G401.6 (cell line): ENCODE results near the gene NR2C2.
"Not testable (repeated sequence)": the region's sequence is repeated elsewhere in the genome, so short reads cannot be mapped to it uniquely, and the experiment has no call there.

Source experiments
- FAIRE-seq: peaks from 2 replicates; lab custom pipeline; 2012; peaks lifted over from hg19 to GRCh38; lab: Jason Lieb, UNC

NR2C2 gene

DNA sequence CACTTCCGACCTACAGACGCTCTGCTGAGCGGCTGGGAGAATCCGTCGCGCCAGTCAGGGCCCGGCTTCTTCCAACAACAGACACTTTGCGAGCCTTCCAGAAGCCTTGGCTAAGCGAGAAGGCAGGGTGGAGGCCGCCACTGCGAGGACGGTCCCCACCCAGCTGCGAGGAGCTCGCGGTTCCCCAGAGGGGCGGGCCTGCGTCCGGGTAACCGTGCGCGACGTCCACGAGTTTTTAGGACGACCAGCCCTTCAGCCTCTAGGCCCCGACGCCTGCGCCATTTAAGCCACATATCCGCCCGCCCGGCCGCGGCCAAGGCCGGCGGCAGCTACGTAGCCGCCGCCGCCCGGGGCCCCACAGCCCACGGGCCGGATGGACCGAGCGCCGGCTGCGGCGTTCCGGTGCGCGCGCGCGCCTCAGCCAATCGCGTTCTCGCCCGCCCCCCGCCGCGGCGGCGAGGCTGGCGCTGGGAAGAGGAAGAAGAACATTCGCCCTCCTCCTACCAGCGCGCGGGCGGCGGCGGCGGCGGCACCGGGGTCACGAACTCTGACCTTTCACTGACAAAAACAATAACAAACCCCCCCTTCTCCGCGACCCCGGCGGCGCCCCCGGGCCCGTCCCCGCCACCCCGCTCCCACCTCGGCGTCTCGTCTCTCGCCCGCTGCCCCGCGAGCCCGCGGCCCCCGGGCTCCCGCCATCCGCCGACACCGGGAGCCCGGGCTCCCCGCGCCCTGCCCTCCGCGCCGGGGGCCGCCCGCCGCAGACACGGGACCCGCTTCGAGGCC lies at the start of gene NR2C2:
TSS of gene NR2C2 (plus strand) at position 484 of the 786 bp plus-strand sequence. CDS start 56,332 bp downstream, outside the sequence.
- no peak for FAIRE-seq

DNA sequence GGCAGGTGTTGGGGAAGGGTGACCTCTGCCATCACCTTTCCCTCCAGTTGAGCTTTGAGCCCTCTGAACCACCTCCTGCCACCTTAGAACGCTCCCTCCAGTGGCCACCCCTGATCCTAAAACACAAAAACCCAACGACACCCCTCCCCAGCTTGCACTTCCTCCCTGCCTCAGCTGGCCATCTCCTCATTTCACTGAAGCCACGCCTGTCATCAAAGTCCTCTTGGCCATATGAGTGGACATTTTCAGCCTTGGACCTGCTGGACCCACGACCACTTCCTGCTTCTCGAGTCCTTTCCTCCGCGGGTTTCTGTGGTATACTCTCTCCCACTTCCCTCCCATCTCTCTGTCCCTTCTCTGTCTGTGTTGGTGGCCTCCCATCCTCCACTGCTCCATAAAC lies 48.5 kb upstream of the NR2C2 start:
- FAIRE-seq: no peak

DNA sequence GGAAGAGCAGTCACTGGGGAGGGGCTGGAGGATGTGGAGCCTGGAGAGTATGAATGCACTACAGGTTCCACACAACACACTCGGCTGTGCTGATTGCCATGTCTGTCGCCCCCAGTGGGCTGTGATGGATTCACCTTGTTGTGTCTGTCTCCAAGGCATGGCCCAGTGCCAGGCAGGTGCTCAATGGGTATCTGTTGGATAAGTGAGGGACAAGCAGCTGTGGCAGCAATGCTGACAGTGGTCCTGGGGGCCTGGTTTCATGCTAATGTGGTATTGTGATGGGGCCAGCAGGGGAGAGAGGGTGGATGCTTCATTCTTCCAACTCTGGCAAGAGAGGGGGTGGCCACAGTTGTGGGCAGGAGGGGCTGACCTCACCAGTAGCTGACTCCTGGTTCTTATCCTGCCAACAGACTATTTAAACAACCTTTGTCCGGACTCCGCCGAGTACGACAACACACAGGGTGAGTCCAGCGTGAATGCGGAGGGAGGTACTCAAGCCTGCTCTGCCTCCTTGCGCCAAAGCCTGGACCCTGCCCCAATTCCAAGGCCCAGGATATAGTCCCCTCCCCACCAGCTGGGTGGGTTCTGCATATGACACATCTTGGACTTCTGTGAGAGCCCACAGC lies 47.3 kb upstream of the NR2C2 start:
- FAIRE-seq: no peak

DNA sequence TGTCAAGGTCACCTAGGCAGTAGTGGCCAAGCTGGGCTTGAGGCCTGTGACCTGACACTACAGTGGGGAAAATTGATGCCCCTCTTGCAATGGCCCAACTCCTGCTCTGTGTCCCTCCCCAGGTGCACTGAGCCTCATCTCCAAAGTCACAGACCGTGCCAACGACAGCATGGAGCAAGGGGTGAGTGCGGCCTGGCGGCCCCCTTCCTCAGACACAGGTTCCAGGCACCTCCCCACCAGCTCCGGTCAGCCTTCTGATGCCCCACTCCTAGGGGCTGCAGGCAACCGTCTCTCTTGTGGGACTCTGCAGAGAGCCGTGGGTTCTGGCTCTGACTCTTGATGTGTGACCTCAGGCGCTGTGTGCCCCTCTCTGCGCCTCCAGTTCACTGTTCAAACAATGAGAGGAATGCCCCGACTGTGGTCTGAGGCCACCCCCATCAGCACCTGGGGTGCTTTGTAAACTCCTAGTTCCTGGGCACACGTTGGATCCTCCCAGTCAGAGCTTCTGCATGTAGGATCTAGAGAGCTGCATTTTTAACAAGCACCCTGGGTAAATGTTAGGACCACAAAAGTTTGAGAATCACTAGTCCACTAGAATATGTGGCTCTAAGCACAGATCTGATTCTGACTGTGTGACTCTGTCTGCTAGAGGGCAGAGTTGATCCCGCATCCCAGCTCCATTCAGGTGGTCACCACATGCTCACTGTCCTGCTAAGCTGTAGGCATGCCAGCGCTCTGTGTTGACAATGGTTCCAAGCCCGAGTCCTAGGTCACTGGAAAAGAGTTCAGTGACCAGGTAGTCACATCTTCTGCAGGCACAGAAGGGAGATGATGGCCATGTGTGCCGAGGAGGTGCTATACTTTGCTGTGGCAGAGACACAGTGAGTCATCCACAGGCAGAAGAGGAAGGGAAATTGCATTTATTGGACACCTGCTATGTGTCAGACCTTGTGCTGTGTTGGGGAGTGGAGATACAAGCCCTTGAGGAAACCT lies 46.2 kb upstream of the NR2C2 start:
- FAIRE-seq: no peak

DNA sequence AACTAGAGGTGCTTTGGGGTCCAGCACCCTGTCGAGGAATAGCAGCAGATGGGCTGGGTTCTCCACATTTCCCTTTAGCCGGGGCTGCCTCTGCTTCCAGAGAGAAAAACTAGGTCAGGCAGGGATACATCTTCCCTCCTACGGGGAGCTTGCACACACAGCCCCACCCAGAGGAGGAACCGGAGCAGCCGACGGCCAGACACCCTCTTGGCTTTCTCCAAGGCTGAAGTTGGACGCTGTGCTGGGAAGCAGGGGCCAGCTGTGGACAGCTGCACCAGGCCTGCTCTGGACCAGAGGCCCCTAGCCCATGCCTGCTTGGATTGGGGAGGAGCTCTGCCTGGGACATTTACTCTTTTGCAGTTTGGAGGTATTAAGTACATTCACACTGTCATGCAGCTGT lies 44.7 kb upstream of the NR2C2 start:
- no peak for FAIRE-seq

DNA sequence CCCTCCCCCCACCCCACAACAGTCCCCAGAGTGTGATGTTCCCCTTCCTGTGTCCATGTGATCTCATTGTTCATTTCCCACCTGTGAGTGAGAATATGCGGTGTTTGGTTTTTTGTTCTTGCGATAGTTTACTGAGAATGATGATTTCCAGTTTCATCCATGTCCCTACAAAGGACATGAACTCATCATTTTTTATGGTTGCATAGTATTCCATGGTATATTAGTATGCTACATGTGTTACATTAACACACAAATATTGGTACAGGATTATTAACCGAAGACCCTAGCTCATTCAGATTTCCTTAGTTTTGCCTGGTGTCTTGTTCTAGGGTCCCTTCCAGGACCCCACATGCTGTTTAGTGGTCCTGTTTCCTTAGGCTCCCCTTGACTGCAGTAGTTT lies 43.9 kb upstream of the NR2C2 start:
- FAIRE-seq: not testable (repeated sequence)

DNA sequence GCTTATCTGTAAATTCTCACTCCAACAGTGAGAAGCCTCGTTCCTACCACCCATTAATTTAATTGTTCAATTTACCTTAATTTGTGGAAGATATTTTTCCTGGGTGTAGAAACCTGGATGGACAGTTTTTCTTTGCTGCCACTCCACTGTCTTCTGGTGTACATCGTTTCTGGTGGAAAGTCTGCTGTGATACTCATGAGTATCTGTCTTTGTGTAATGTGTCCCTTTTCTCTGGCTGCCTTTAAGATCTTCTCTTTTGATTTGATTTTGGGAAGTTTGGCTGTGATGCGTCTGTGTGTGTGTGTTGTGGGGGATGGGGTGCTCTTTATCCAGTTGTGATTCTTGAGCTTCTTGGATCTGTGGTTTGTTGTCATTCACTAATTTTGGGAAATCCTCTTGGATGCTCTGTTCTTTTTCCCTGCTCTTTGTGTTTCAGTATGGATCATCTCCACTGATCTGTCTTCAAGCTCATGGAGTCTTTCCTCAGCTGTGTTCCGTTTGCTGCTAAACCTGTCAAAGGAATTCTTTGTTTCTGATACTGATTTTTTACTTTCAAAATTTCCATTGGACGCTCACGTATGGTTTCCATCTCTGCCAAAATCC lies 42.2 kb upstream of the NR2C2 start:
- no peak for FAIRE-seq

DNA sequence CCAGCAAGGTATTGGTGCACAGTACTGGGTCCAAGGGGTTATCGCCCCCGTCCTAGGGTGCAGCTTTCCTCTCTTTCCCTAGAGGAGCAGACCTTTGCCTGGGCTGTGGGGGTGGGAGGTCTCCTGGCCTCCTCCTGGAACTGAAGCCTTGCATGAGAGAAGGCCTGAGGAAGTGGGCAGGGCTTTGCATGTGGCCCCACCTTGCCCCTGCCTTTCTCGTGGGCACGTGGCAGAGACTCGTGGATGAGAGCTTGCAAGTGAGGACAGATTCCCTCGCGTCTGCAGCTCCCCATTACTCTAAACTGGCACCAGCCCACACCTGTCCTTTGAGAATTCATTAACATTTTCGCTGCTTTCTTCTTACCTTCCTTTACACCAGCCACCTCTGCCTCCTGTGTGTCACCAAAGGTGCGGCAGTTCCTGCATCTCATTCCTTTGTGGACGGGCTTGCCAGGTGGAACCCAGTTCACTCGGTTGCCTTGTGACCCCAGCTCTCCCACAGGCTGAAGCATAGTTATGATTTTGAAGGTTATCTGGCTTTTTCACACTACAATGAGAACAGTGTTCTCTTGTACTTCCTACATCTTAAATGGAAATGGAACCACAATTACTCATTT lies 40.9 kb upstream of the NR2C2 start:
- no peak for FAIRE-seq

DNA sequence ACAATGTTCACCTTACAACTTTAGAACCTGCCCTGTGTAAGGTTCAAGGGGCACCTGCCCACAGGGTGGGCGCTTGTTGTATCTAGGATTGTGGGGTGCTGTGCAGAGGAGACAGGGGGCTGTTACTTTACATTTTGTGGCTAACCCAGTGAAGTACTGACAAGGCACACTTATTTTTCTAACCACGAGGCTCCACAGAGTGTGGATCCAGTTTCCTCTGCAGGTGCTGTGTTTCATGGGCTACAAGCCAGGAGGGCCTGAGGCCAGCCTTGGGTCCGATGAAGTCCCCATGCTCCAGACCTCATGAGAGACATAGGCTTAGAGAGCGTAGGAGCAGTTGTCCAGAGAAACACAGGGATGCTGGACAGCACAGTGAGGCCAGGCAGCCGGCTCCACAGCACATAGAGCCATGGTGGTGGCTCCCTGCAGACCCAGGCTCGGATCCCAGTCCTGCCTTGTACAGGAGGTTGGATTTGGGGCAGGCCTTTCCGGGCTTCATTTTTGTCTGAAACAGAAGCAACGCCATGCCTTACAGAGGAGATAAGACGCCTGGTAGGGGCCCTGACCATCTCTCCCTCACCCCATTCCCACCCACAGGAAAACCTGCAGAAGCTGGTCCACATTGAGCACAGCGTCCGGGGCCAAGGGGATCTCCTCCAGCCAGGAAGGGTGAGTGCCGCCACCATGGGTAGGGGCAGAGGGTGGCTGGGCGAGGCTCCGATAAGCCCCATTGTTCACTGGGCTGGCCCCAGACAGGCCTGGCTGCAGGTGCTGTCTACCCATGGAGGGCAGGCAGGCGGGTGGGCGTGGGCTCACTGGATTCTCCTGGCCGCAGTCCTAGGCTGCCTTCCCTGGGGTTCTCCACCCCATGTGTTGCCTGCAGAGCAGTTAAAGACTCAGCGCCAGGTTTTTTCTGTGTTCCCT lies 40.1 kb upstream of the NR2C2 start:
- FAIRE-seq: no peak

DNA sequence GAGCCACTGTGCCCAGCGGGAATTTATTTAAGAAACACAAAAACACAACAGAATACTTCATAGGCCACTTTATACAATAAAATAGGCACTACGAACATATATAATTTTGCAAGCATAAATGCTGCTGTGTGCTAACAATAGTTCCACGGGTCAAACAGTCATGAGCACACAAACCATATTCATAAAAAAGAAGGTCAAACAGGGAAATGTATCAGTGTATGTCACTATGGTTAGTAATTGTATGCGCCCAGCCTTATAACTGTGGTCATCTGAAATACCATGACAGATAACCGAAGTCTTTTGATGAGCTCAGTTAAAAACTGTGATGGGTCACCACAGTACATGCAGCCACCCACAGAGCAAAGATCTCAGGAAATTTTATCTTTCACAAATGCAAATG lies 38.1 kb upstream of the NR2C2 start:
- no peak for FAIRE-seq

DNA sequence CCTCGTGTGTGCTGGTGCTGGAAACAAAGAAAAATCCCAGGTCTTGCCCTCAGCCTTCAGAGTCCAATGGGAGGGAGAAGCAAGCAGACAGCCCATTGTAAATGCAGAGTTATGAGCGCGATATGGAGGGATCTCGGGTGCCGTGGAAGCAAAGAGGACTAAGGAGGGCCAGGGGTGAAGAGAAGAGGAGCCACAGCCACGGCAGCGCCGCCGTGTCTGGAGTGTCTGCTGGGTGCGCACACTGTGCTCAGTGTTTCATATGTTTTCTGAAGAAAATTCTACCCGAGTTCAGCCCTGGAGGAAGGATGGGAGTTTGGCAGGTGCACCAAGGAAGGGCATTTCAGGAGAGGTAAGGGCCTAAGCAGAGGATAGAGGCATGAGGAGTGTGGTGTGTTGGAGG lies 35.7 kb upstream of the NR2C2 start:
- FAIRE-seq: no peak

DNA sequence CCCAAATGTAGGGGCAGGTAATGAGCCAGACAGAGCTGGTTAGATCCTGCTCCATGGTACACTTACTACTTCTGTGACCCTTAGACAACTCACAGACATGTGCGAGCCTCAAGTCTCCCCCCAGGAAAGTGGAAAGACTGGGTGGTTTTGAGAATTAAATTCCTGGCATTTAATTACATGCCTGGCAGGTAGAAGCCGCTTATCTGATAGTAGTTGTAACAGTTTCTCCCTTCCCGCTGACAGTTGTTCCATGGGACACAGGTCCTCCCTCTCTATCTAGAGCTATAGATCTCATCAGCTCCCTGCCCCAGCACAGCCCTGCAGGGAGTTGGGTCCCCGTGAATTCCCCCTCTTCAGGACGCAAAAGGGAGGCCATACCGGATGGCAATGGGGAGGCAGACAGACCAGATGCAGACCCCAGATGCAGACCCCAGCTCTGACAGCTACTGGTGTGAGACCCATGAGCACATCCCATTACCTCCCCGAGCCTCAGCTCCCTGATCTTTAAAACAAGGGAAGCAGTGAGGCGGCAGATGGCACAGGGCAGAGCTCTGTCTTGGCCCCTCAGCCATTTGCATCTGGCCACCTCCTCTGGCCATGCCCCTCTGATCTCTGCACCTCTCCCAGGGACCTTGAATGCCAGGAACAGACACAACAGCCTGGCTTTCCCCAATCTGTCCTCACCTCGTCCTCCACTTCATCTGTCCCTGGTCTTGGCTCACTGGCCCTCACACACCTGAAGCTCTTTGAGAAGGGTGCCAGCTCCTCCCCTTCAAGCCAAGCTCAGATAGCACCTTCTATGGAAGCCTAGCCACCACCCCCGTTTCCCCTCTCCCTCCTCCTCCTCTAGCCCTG lies 34.1 kb upstream of the NR2C2 start:
- no peak for FAIRE-seq

DNA sequence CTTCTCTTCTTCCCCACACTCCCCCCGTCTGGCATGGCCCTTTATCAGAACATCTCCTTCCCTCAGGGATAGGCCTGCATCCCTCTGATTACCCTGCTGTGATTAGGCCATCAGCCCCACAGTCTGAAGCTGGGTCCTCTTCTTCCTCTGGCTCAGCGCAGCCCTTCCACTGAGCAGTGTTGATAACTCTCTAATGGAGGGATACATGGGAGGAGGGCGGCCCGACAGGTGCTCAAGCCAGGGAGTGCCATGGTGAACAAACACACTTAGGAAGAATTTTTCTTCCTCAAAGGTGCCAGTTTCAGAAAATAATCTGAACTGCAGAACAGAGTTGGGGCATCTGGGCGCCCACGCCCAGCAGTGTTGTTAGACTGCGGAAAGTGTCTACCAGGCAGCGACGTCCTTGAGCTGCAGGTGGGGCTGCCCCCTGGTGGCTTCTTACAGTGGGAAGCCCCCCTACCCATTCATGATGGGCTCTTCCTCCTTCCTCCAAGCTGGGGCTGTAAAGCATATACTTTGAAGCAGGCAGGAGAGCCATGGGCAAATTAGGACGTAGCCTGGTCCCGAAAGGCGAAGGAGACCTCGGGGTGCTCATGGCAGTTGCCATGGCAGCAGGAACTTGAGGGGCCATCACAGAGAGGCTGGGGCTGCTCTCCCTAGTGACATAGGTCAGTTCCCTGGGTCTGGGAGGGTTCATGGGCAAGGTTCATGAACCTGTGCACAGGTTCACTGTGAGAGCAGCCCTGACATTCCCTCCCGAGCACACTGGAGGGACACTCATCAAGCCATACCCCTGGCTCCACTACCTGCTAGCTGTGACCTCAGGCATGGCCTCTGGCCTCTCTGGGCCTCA lies 33.2 kb upstream of the NR2C2 start:
- FAIRE-seq: no peak

DNA sequence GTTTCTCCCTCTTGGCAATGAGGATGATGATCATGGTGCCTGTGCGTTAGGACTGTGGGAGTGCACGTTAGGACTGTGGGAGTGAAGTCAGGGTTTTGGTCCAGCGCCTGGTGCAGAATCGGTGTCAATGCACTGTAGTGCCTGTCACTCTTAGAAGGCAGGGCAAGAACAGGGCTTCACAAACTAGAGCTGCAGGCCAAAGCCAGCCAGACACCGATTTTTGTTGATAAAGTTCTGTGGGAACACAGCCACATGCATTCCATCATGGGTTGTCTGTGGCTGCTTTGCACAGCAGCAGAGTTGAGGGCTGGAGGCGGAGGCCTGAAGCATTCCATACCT lies 32.6 kb upstream of the NR2C2 start:
- FAIRE-seq: no peak

DNA sequence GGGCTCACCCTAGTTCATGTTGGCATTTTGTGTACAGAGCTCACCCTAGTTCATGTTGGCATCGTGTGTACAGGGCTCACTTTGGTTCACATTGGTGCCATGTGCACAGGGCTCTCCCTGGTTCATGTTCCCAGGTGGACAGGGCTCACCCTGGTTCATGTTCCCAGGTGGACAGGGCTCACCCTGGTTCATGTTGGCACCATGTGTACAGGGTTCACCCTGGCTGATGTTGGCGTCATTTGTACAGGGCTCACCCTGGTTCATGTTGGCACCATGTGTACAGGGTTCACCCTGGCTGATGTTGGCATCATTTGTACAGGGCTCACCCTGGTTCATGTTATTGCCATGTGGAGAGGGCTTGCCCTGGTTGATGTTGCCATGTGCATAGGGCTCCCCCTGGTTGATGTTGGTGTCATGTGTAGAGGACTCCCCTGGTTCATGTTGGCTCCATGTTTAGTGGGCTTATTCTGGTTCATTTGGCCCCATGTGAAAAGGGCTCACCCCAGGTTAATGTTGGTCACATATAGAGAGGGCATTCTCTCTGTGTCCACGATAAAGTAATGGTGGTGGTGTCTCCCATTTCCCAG lies 31.7 kb upstream of the NR2C2 start:
- FAIRE-seq: no peak

DNA sequence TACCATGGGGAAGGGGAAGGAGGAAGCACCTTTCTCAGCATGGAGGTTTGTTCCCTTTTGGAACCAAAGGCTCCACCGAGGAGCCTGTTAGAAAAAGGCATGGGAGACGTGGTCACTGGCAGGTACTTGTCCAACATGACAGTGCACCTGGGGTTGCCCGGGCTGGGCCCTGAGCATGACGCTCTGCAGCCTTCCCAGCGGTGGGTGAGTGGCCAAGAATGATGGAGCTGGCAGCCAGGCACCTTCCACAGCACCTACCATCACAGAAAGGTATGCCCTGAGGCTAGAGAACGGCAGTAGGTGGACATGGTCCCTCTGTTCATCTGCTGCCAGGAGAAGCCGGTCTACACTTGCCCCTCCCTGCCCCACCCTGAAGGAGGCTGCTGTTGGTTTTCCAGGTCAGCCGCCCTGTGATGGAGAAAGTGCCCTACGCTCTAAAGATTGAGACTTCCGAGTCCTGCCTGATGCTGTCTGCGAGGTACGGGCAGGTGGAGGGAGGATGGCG lies 29.0 kb upstream of the NR2C2 start:
- FAIRE-seq: no peak

DNA sequence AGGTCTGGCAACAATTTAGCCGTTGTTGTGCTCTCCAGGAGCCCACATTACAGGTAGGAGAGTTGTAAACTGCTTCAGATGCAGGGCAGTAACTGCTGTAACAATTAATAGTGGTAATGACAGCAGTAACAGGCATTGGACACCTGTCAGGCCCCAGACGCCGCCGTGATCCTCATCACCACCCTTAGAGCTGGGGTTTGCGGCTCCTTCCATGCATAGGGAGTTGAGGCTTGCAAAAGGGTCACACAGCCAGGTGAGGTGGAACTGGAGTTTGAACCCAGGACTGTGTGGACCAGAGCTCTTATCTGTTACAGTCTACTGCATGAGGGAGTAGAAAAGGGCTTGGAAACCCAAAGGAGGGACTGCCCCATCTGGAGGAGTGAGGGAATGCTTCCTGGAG lies 26.8 kb upstream of the NR2C2 start:
- FAIRE-seq: no peak

DNA sequence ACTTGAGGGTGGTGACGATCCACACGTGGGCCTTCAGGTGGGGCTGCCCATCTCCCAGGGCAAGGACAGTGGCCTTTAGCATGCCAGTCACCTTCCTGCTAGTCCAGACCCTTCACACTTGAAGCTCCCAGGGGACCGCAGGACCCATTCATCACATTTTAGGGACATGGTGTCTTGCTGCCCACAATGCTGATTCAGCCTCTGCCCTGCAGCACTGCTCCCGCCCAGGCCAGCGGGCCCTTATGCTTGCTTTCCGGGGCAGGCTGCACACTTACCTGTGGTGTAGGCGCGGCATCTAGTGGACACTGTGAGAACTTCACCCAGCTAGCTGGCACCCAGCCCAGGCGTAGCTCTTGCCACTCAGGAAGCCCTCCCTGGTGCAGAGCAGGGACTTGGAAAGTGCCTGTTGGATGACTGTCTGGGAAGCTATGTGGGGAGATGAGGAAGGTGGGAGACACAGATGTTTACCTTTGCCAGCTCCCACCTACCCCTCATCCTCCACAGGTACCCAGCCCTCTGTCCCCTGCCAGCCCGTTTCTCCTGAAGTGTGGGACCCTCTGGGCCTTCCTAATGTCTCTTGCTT lies 26.3 kb upstream of the NR2C2 start:
- FAIRE-seq: no peak
